GM12878 (cell line): Measurements from ENCODE around the gene CHRM5. TPM values are rescaled to one million over a fixed set of nuclear protein-coding genes. Genes with fewer than 3 reads are reported as not detected.

Source experiments
- ATAC-seq: fragments of 200-7000 bp; cut with Tn5 transposase; 3 replicates; pipeline ENCODE4 v1.9.1; 2020; ENCODE audit warnings: mild to moderate bottlenecking, moderate library complexity
- BruUV-seq: library from RNA; stranded (reverse); fragments of 400-500 nt; replicated peaks from 2 replicates; lab custom pipeline; 2021; lab: Mats Ljungman, UMichigan
- CTCF ChIA-PET: fragments of 300-600 bp; sonication (Branson Sonifier 250); formaldehyde crosslinking; extraction: SDS; loops from one replicate; lab custom pipeline; 2021; ENCODE audit warnings: inconsistent platforms; lab: Yijun Ruan, JAX
- POLR2A ChIA-PET: fragments of 350-600 bp; formaldehyde crosslinking; extraction: SDS; loops from one replicate; lab custom pipeline; 2021; ENCODE audit warnings: inconsistent platforms; lab: Charles Lee
- RAD21 ChIA-PET: fragments of 300-600 bp; sonication (Branson Sonifier 250); formaldehyde crosslinking; loops from one replicate; lab custom pipeline; 2023; ENCODE audit warnings: antibody characterized with exemption; ENCODE audit not compliant: unreplicated experiment; lab: Charles Lee
- SMC1A ChIA-PET: fragments of 300-600 bp; sonication (Branson Sonifier 250); formaldehyde crosslinking; loops from one replicate; lab custom pipeline; 2023; ENCODE audit not compliant: unreplicated experiment, uncharacterized antibody; lab: Charles Lee
- DNase-seq: peaks from one replicate; pipeline ENCODE4 v3.0.0-alpha.2; 2011; ENCODE audit warnings: low read depth, low spot score
- FAIRE-seq: peaks from 3 replicates; lab custom pipeline; 2011; peaks lifted over from hg19 to GRCh38; lab: Jason Lieb, UNC
- H2AFZ ChIP-seq: 2 replicates; pipeline ENCODE4 v1.6.0; 2011; ENCODE audit warnings: low read depth, low read length, control low read depth; ENCODE audit not compliant: control insufficient read depth
- H3K27ac ChIP-seq: 2 replicates; pipeline ENCODE4 v1.5.1; 2011; ENCODE audit warnings: control low read depth; ENCODE audit not compliant: control insufficient read depth, insufficient read depth
- H3K27me3 ChIP-seq, 2 experiments: replicated peaks in 1 of 2; 2 replicates each; pipeline versions ENCODE4 v1.6.0 to v1.6.1; 2011; ENCODE audit warnings: low read length in 1 of 2; ENCODE audit not compliant: control insufficient read depth in 2 of 2, insufficient read depth in 2 of 2
- H3K36me3 ChIP-seq, 2 experiments: 2 replicates each; pipeline ENCODE4 v1.5.1; 2011; ENCODE audit warnings: low read length in 1 of 2; ENCODE audit not compliant: control insufficient read depth in 2 of 2, insufficient read depth in 2 of 2
- H3K4me1 ChIP-seq: 2 replicates; pipeline ENCODE4 v1.6.1; 2011; ENCODE audit warnings: mild to moderate bottlenecking, low read length, moderate library complexity, mixed read lengths; ENCODE audit not compliant: control insufficient read depth, insufficient read depth
- H3K4me2 ChIP-seq: 2 replicates; pipeline ENCODE4 v1.6.0; 2011; ENCODE audit warnings: control low read depth; ENCODE audit not compliant: control insufficient read depth, insufficient read depth
- H3K4me3 ChIP-seq: fragments of 200-600 bp; sonication (generic); 2 replicates; pipeline ENCODE4 v1.5.1; 2016
- H3K79me2 ChIP-seq: 2 replicates; pipeline ENCODE4 v1.6.0; 2011; ENCODE audit warnings: low read length; ENCODE audit not compliant: control insufficient read depth, insufficient read depth
- H3K9ac ChIP-seq: 2 replicates; pipeline ENCODE4 v1.8.0; 2011; ENCODE audit warnings: low read length, control low read depth, mixed read lengths; ENCODE audit not compliant: control insufficient read depth, insufficient read depth
- H3K9me3 ChIP-seq: replicated peaks from 3 replicates; pipeline ENCODE4 v1.5.1; 2011; ENCODE audit warnings: mild to moderate bottlenecking, low read length; ENCODE audit not compliant: control insufficient read depth, insufficient read depth
- H4K20me1 ChIP-seq: 2 replicates; pipeline ENCODE4 v1.6.0; 2011; ENCODE audit not compliant: control insufficient read depth, insufficient read depth
- NKRF ChIP-seq: fragments of 450-650 bp; conservative IDR thresholded peaks from 2 replicates; pipeline ENCODE4 v1.6.1; 2017; ENCODE audit warnings: mild to moderate bottlenecking, moderate library complexity
- NR2C1 ChIP-seq: fragments of 450-650 bp; IDR thresholded peaks from 2 replicates; pipeline ENCODE4 v1.6.1; 2017; ENCODE audit warnings: antibody characterized with exemption, mild to moderate bottlenecking, moderate library complexity
- SUZ12 ChIP-seq: fragments of 200-600 bp; sonication (generic); IDR thresholded peaks from one replicate; pipeline ENCODE4 v1.6.1; 2018; ENCODE audit warnings: antibody characterized with exemption, mild to moderate bottlenecking; ENCODE audit not compliant: unreplicated experiment
- WRNIP1 ChIP-seq: IDR thresholded peaks from 2 replicates; pipeline ENCODE4 v1.6.1; 2011; ENCODE audit warnings: low read depth, low read length, improper control_type of control experiment, borderline replicate concordance
- ZBED1 ChIP-seq: IDR thresholded peaks from 2 replicates; pipeline ENCODE4 v1.6.1; 2016; ENCODE audit warnings: borderline replicate concordance
- ZBTB40 ChIP-seq: fragments of 450-650 bp; IDR thresholded peaks from 2 replicates; pipeline ENCODE4 v1.6.1; 2016; ENCODE audit warnings: mild to moderate bottlenecking, moderate library complexity, borderline replicate concordance
- WGBS: methylation state at CpG from one replicate; pipeline ENCODE4 v1.1.6; 2016; ENCODE audit warnings: low lambda C conversion rate; ENCODE audit not compliant: insufficient replicate concordance, insufficient coverage; ENCODE audit errors: missing lambda C conversion rate; 5-methylcytosine and 5-hydroxymethylcytosine counted together
- in situ Hi-C: fragments of 300-500 bp; cut with MboI; formaldehyde crosslinking; loops from 9 replicates; pipeline ENCODE4 v1.14.3; 2018; ENCODE audit warnings: mixed read lengths
- intact Hi-C: fragments of 100-400 bp; cut with micrococcal nuclease; formaldehyde crosslinking; loops from one replicate; pipeline ENCODE4 v1.14.2; 2022; ENCODE audit not compliant: unreplicated experiment
- polyA plus RNA-seq, 11 experiments: library from polyadenylated mRNA; depleted of rRNA in 4 of 11; unstranded in 6 of 11; stranded (reverse) in 5 of 11; fragments of >200 nt; fragmentation: Nextera tagmentation in 4 of 11; fragmentation: Illumina TruSeq in 1 of 11; extraction: Ambion mirVana in 4 of 11; extraction: Trizol in 1 of 11; gene quantifications; 1 replicate in 1 of 11; 2 replicates in 10 of 11; pipeline versions ENCODE4 v1.2.1 to v1.2.3, GENCODE V29; 2011 to 2016; ENCODE audit warnings: inconsistent platforms in 2 of 11, missing spikeins in 2 of 11, low read depth in 1 of 11
- total RNA-seq, 4 experiments: library from RNA; depleted of rRNA in 3 of 4; stranded (reverse); fragments of >200 nt in 3 of 4; fragmentation: Illumina TruSeq in 1 of 4; extraction: Trizol in 1 of 4; gene quantifications; 2 replicates each; pipeline versions ENCODE4 v1.2.1 to v1.2.3, GENCODE V29; 2013 to 2021

Gene CHRM5
- total and polyA plus RNA-seq, 10 of the 15 experiments (the other 5 are each of a cell fraction or from before 2014, with no cell fraction given): 0.01 to 0.10 (median 0.04) TPM; not detected in 6

GRCh38 chr15:33968224-33968623, at the start of gene CHRM5 (continued):
- TF ChIP-seq SUZ12: no peak
- no peak for TF ChIP-seq ZBTB40
- no peak for TF ChIP-seq NR2C1
- TF ChIP-seq ZBED1: no peak
- TF ChIP-seq NKRF: no peak

DNA sequence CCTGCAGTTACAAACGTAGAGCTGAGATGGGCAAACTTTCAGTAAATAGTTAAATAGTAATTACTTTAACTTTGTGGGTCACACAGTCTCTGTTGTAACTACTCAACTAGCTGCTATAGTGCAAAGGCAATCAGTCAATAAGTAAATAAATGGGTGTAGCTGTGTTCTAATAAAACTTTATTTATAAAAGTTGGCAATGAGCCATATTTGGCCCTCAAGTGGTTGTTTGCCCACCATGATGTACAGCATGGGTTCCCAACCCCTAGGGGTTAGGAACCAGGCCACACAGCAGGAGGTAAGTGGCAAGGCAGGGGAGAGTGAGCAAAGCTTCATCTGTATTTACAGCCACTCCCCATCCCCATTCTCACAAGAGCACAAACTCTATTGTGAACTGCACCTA, 44.9 kb upstream of the CHRM5 start:
- POLR2A ChIA-PET: no interaction called here
- in situ Hi-C loops (no loop called here), intact Hi-C loops (no loop called here)
- Histone ChIP-seq H2AFZ (no peak overlapping the region), H3K36me3 (no peaks in the 10 kb centered on the region), H3K27ac (no peak overlapping the region), H3K4me2 (no peak overlapping the region), H4K20me1 (no peaks in the 10 kb centered on the region), H3K27me3 (no peaks in the 10 kb centered on the region), H3K4me3 (no peak overlapping the region), H3K4me1 (no peaks in the 10 kb centered on the region), H3K79me2 (no peaks in the 10 kb centered on the region), H3K9ac (no peak overlapping the region), H3K9me3 (no peaks in the 10 kb centered on the region)
- CTCF ChIA-PET: interaction anchor here (0.6 to 1.3 kb wide), 3 partner anchors 56 to 591 kb away, joined by 3 read pairs; no protein-coding TSS in a partner anchor
- FAIRE-seq (no peak), ATAC-seq (no peak), DNase-seq (no peak)
- 42% methylated on average over 1 of the region's 1 CpG for WGBS
- BruUV-seq: no TSS peak
- no peak for TF ChIP-seq WRNIP1
- peak; percentile 75 for TF ChIP-seq ZBTB40
- RAD21 ChIA-PET: no interaction called here
- SMC1A ChIA-PET: interaction anchor here (1.6 kb wide), 1 partner anchor 10 kb away, joined by 3 read pairs; no protein-coding TSS in a partner anchor
